ENCODE measurements around the gene PI3. TPM values are rescaled to one million over a fixed set of nuclear protein-coding genes. Genes with fewer than 3 reads are reported as not detected.

The PI3 gene
- total RNA-seq (2021; fragmentation: NEBNext Ultra II Directional; extraction: Animal tissue kit (Norgen Biotek cat#: 25700)) (not detected in 2 replicates), polyA plus RNA-seq (2011; rRNA removed) (not detected in 2 replicates), polyA minus RNA-seq (2011; rRNA and poly(A)+ RNA removed) (not detected in 2 replicates)
- polyA plus RNA-seq (2011; cell fraction: cytosol; rRNA removed): not detected
- polyA plus RNA-seq (2011; cell fraction: nucleus; rRNA removed): not detected
- not detected in 4 replicates for polyA plus RNA-seq (2012, experiment 1 of 2)
- not detected for polyA plus RNA-seq (2012, experiment 2 of 2)
- polyA plus RNA-seq (2013, experiment 1 of 2): not detected
- polyA plus RNA-seq (2013, experiment 2 of 2): not detected
- polyA minus RNA-seq (2011; cell fraction: cytosol; rRNA and poly(A)+ RNA removed): not detected
- not detected for polyA minus RNA-seq (2011; cell fraction: nucleus; rRNA and poly(A)+ RNA removed)
- long read RNA-seq, experiment 1: 0 reads
- long read RNA-seq, experiment 2: 0 reads

DNA sequence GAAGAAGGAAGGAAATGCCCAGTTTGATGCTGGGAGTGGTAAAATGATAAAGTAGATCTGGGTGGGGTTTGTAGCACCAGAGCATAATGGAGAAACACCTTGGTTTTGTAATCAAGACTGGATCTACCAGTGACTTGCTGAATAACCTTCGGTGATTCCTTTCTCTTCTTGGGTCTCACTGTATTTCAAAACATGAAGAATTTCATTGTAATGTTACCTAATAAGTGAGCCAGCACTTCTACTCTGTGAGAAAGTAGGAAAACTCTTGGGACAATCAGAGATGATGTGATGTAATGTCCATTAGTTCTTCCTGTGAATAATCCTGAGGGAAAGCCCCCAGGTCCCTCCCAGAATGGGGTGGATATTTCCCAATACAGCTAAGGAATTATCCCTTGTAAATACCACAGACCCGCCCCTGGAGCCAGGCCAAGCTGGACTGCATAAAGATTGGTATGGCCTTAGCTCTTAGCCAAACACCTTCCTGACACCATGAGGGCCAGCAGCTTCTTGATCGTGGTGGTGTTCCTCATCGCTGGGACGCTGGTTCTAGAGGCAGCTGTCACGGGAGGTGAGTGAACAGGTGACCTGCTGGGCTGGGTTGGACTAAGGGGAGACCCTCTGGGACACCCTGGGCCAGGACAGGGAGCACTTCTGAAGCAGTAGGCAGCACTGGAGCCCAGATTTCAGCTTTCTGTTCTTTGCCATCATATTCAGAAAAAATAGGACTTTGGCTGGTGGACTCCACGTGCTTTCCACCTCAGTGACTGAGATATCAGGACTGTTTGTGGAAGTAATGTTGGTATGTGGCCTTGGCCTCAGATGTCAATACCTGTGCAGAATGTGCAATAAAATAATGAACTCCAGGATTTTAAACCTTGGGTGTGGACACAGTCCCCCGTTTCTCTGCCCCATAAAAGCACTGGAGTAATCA lies at the start of gene PI3:
Gene PI3, plus strand, starts transcription at position 469 of the 931 bp plus-strand sequence. Its CDS starts 21 bp downstream, at position 490.
- H3K36me3 ChIP-seq (ENCODE audit: control insufficient read depth in 2 of 4, insufficient read depth in 4 of 4, low read length in 3 of 4): no peaks in the 10 kb centered on the region
- no peak within 1 kb of the TSS for H3K56ac ChIP-seq (replicated peaks; ENCODE audit: insufficient read length, low read depth, low read length)
- no peak within 1 kb of the TSS for H2BK20ac ChIP-seq (ENCODE audit: low read length)
- DNase-seq (ENCODE audit: low read depth in 1 of 2, low spot score in 2 of 2): no peak
- ChIA-PET CTCF (ENCODE audit: partially characterized antibody) (interaction anchor here (0.6 to 1.6 kb wide), 4 partner anchors 13 to 116 kb away, joined by 3 to 4 read pairs (median 3); no protein-coding TSS in a partner anchor), POLR2A (ENCODE audit: partially characterized antibody) (no interaction called here)
- H2BK120ac ChIP-seq (replicated peaks; ENCODE audit: low read depth, low read length): no peak within 1 kb of the TSS
- H3K4me3 ChIP-seq (ENCODE audit: extremely low read depth in 1 of 4, insufficient read depth in 2 of 4, low read depth in 3 of 4, low read length in 4 of 4): no peak within 1 kb of the TSS
- H3K9me3 ChIP-seq (ENCODE audit: insufficient read depth in 2 of 2, low read depth in 1 of 2, low read length in 1 of 2): no peaks in the 10 kb centered on the region
- H3K79me1 ChIP-seq (ENCODE audit: low read depth, low read length): no peaks in the 10 kb centered on the region
- H3K14ac ChIP-seq (ENCODE audit: insufficient read length): no peak within 1 kb of the TSS
- no peak within 1 kb of the TSS for H2AK5ac ChIP-seq (ENCODE audit: low read depth, low read length)
- no peak within 1 kb of the TSS for H3K4me2 ChIP-seq (ENCODE audit: insufficient read depth in 1 of 2, low read depth in 2 of 2, low read length in 2 of 2)
- no peak within 1 kb of the TSS for H3K27ac ChIP-seq (ENCODE audit: low read depth, low read length)
- no peak within 1 kb of the TSS for H3K4ac ChIP-seq (replicated peaks; ENCODE audit: insufficient read length, low read depth, low read length)
- H4K5ac ChIP-seq (ENCODE audit: insufficient read length, low read depth, low read length): no peak within 1 kb of the TSS
- H4K8ac ChIP-seq (ENCODE audit: extremely low read depth, insufficient read depth, low read length): no peak within 1 kb of the TSS
- no peaks in the 10 kb centered on the region for H3K79me2 ChIP-seq (ENCODE audit: control insufficient read depth in 1 of 2, insufficient read depth in 2 of 2, low read length in 2 of 2)
- no peak within 1 kb of the TSS for H2BK5ac ChIP-seq (ENCODE audit: low read depth, low read length)
- H3K23me2 ChIP-seq (ENCODE audit: low read depth, low read length): no peaks in the 10 kb centered on the region
- no peak within 1 kb of the TSS for H2BK15ac ChIP-seq (ENCODE audit: low read length)
- no peak within 1 kb of the TSS for H2BK12ac ChIP-seq (ENCODE audit: low read depth, low read length)
- H3K9ac ChIP-seq (replicated peaks in 1 of 4; ENCODE audit: extremely low read depth in 1 of 4, low read depth in 3 of 4, low read length in 3 of 4): no peak within 1 kb of the TSS
- H3K23ac ChIP-seq (ENCODE audit: insufficient read length): no peak within 1 kb of the TSS
- H4K20me1 ChIP-seq (replicated peaks in 1 of 2; ENCODE audit: control insufficient read depth in 1 of 2, insufficient read depth in 2 of 2, low read length in 2 of 2): no peaks in the 10 kb centered on the region
- H3K18ac ChIP-seq (ENCODE audit: extremely low read depth, low read length): no peak within 1 kb of the TSS
- no peaks in the 10 kb centered on the region for H3K4me1 ChIP-seq (replicated peaks in 1 of 4; ENCODE audit: control insufficient read depth in 3 of 4, insufficient read depth in 4 of 4, low read length in 3 of 4)
- no peaks in the 10 kb centered on the region for H3K27me3 ChIP-seq (replicated peaks in 1 of 4; ENCODE audit: control insufficient read depth in 3 of 4, extremely low read depth in 1 of 4, insufficient read depth in 3 of 4, low read length in 3 of 4)
- no peak for FAIRE-seq
- no peak within 1 kb of the TSS for H2AFZ ChIP-seq (ENCODE audit: low read length)
- WGBS, 2 experiments (ENCODE audit: extremely low coverage in 1 of 2, insufficient coverage in 1 of 2, insufficient read length in 1 of 2, insufficient replicate concordance in 2 of 2, low coverage in 1 of 2, low lambda C conversion rate in 2 of 2, missing lambda C conversion rate in 1 of 2): 79% methylated on average over 8 of the region's 8 CpGs; no CpG with 5 or more reads in 1 of the 2 experiments
- no peak within 1 kb of the TSS for H4K91ac ChIP-seq (replicated peaks; ENCODE audit: insufficient read length, low read length)
- TF ChIP-seq GTF2F1 (IDR thresholded peaks at IDR 0.05; ENCODE audit: borderline replicate concordance, low read depth, low read length): no peak
- TF ChIP-seq CTBP2 (IDR thresholded peaks at IDR 0.05; ENCODE audit: borderline replicate concordance, insufficient read depth, insufficient read length, low read length): no peak
- TF ChIP-seq, protein P1, sequence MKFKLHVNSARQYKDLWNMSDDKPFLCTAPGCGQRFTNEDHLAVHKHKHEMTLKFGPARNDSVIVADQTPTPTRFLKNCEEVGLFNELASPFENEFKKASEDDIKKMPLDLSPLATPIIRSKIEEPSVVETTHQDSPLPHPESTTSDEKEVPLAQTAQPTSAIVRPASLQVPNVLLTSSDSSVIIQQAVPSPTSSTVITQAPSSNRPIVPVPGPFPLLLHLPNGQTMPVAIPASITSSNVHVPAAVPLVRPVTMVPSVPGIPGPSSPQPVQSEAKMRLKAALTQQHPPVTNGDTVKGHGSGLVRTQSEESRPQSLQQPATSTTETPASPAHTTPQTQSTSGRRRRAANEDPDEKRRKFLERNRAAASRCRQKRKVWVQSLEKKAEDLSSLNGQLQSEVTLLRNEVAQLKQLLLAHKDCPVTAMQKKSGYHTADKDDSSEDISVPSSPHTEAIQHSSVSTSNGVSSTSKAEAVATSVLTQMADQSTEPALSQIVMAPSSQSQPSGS (IDR thresholded peaks at IDR 0.05; ENCODE audit: low read length): no peak
- TF ChIP-seq SUZ12 (IDR thresholded peaks at IDR 0.05; ENCODE audit: low read length): no peak
- no peak for TF ChIP-seq NANOG (IDR thresholded peaks at IDR 0.05; ENCODE audit: insufficient read depth, low read depth, low read length, poor library complexity, severe bottlenecking)
- TF ChIP-seq POLR2AphosphoS5 (IDR thresholded peaks at IDR 0.05; ENCODE audit: low read depth, low read length): no peak
- no peak for TF ChIP-seq TBP (IDR thresholded peaks at IDR 0.05; ENCODE audit: low read depth, low read length)
- TF ChIP-seq FOSL1 (IDR thresholded peaks at IDR 0.05; ENCODE audit: insufficient read depth, low read depth, low read length): no peak
